HL-60 (cell line): ENCODE data around the gene TAF5L.

Experiments
- CTCF ChIP-seq: IDR thresholded peaks from one replicate; pipeline ENCODE4 v1.5.1; 2011; ENCODE audit warnings: low read length, control low read depth, inconsistent platforms; ENCODE audit not compliant: insufficient read depth
- POLR2AphosphoS5 ChIP-seq: IDR thresholded peaks from 2 replicates; pipeline ENCODE4 v1.6.1; 2012; ENCODE audit warnings: low read depth

DNA sequence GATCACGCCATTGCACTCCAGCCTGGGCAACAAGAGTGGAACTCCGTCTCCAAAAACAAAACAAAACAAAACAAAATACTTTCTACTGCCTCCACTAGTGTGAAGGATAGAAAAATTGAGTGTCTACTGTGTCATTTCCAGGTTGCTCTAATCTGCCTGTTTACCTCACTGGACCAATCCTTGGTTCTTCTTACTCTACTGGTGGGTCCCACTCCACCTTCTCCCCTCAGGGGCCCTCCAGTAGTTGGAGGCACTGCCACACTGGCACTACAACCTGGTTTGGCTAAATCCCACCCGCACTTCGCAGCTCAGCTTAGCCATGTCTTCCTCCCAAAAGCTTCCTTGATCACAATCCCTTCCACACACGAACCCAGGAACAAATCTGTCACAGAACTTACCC, 2.7 kb downstream of the TAF5L start:
- no peak for TF ChIP-seq CTCF
- no peak for TF ChIP-seq POLR2AphosphoS5
